SU-DHL-6 (cell line): Measurements from ENCODE around the gene SPATA20.

ENCODE experiments used
- H2AFZ ChIP-seq: fragments of 200-600 bp; sonication (generic); 2 replicates; pipeline ENCODE4 v1.6.1; 2014; ENCODE audit warnings: low read depth, mild to moderate bottlenecking, moderate library complexity, mixed read lengths, antibody characterized with exemption, low read length; ENCODE audit not compliant: severe bottlenecking
- H3F3A ChIP-seq: fragments of 200-600 bp; shearing (Covaris generic); 2 replicates; pipeline ENCODE4 v1.6.0; 2016; ENCODE audit warnings: antibody characterized with exemption, mild to moderate bottlenecking; ENCODE audit not compliant: insufficient read depth
- H3K27ac ChIP-seq: fragments of 200-600 bp; sonication (generic); 2 replicates; pipeline ENCODE4 v1.5.1; 2016; ENCODE audit warnings: low read depth, mild to moderate bottlenecking, low read length, moderate library complexity, mixed read lengths
- H3K27me3 ChIP-seq: fragments of 200-600 bp; sonication (generic), shearing (Covaris generic); 2 replicates; pipeline ENCODE4 v1.6.0; 2014; ENCODE audit warnings: mild to moderate bottlenecking, low read length
- H3K36me3 ChIP-seq: fragments of 200-600 bp; sonication (generic); 2 replicates; pipeline ENCODE4 v1.6.1; 2014; ENCODE audit warnings: mild to moderate bottlenecking, low read length, mixed read lengths
- H3K4me2 ChIP-seq: fragments of 300-600, 200-600 bp; shearing (Covaris generic), sonication (generic); 2 replicates; pipeline ENCODE4 v1.6.0; 2014; ENCODE audit warnings: low read length, low read depth, mild to moderate bottlenecking; ENCODE audit not compliant: poor library complexity, severe bottlenecking
- H3K4me3 ChIP-seq: fragments of 200-600 bp; sonication (generic); 2 replicates; pipeline ENCODE4 v1.5.1; 2014; ENCODE audit warnings: antibody characterized with exemption, low read length, mild to moderate bottlenecking, mixed read lengths; ENCODE audit not compliant: insufficient read depth, poor library complexity, severe bottlenecking
- H3K79me2 ChIP-seq: fragments of 200-600 bp; sonication (generic); 2 replicates; pipeline ENCODE4 v1.6.1; 2014; ENCODE audit warnings: mild to moderate bottlenecking, low read length, moderate library complexity; ENCODE audit not compliant: insufficient read depth
- H3K9ac ChIP-seq: fragments of 200-600 bp; sonication (generic); 2 replicates; pipeline ENCODE4 v1.7.0; 2014; ENCODE audit warnings: mild to moderate bottlenecking, low read length
- H3K9me2 ChIP-seq: fragments of 200-600 bp; sonication (generic); replicated peaks from 2 replicates; pipeline ENCODE4 v1.6.1; 2014; ENCODE audit warnings: low read length; ENCODE audit not compliant: insufficient read depth
- H3K9me3 ChIP-seq: fragments of 200-600 bp; sonication (generic); 2 replicates; pipeline ENCODE4 v1.6.1; 2014; ENCODE audit warnings: low read length, mixed read lengths; ENCODE audit not compliant: insufficient read depth
- H4K20me1 ChIP-seq: fragments of 200-600 bp; sonication (generic); 2 replicates; pipeline ENCODE4 v1.6.1; 2014; ENCODE audit warnings: low read depth, mild to moderate bottlenecking, antibody characterized with exemption, low read length, moderate library complexity, mixed read lengths
- CTCF ChIP-seq: fragments of 200-600 bp; sonication (generic); IDR thresholded peaks from one replicate; pipeline ENCODE4 v1.5.1; 2017; ENCODE audit warnings: antibody characterized with exemption, mild to moderate bottlenecking, low read length, moderate library complexity; ENCODE audit not compliant: insufficient read depth, poor library complexity, severe bottlenecking
- EZH2phosphoT487 ChIP-seq: fragments of 200-600 bp; sonication (generic), shearing (Covaris generic); conservative IDR thresholded peaks from 2 replicates; pipeline ENCODE4 v1.6.1; 2018; ENCODE audit warnings: mild to moderate bottlenecking, antibody characterized with exemption, low read length, moderate library complexity, mixed read lengths

Gene SPATA20

GRCh38 chr17:50540560-50541401 lies 6.2 kb upstream of the SPATA20 start:
- Histone ChIP-seq H3K4me3 (no peak overlapping the region), H2AFZ (no peak overlapping the region), H3K9me2 (no peaks in the 10 kb centered on the region), H3K27ac (no peak overlapping the region), H3K9ac (peak overlapping the region; percentile 56; the same call in 1 of the 2 replicates), H3K27me3 (no peaks in the 10 kb centered on the region), H4K20me1 (no peaks in the 10 kb centered on the region), H3K36me3 (no peaks in the 10 kb centered on the region), H3F3A (no peaks in the 10 kb centered on the region), H3K79me2 (no peaks in the 10 kb centered on the region), H3K4me2 (peak overlapping the region; percentile 64), H3K9me3 (no peaks in the 10 kb centered on the region)
- TF ChIP-seq CTCF (no peak), EZH2phosphoT487 (no peak)

GRCh38 chr17:50541402-50541715 lies 5.6 kb upstream of the SPATA20 start:
- H3K9ac ChIP-seq, result peak overlapping the region; percentile 56
- no peaks in the 10 kb centered on the region for H3K79me2 ChIP-seq
- no peaks in the 10 kb centered on the region for H3F3A ChIP-seq
- no peak overlapping the region for H3K27ac ChIP-seq
- no peak for TF ChIP-seq EZH2phosphoT487
- TF ChIP-seq CTCF, result no peak
- peak overlapping the region; percentile 93 for H2AFZ ChIP-seq
- no peaks in the 10 kb centered on the region for H3K9me3 ChIP-seq
- no peaks in the 10 kb centered on the region for H3K36me3 ChIP-seq
- H3K27me3 ChIP-seq, result no peaks in the 10 kb centered on the region
- peak overlapping the region; percentile 64 for H3K4me2 ChIP-seq
- no peaks in the 10 kb centered on the region for H3K9me2 ChIP-seq
- peak overlapping the region; percentile 53 for H3K4me3 ChIP-seq
- H4K20me1 ChIP-seq, result no peaks in the 10 kb centered on the region

- H2AFZ ChIP-seq, result peak overlapping the region; percentile 93
- H3K4me3 ChIP-seq, result peak overlapping the region; percentile 53
- no peaks in the 10 kb centered on the region for H3K79me2 ChIP-seq
- H3K4me2 ChIP-seq, result peak overlapping the region; percentile 64
- H4K20me1 ChIP-seq, result no peaks in the 10 kb centered on the region
- no peaks in the 10 kb centered on the region for H3K9me2 ChIP-seq
- H3K9ac ChIP-seq, result peak overlapping the region; percentile 56
- no peaks in the 10 kb centered on the region for H3K9me3 ChIP-seq
- no peaks in the 10 kb centered on the region for H3K36me3 ChIP-seq
- H3K27ac ChIP-seq, result no peak overlapping the region
- no peaks in the 10 kb centered on the region for H3F3A ChIP-seq
- TF ChIP-seq CTCF, result peak; percentile 23
- no peak for TF ChIP-seq EZH2phosphoT487
- H3K27me3 ChIP-seq, result no peaks in the 10 kb centered on the region
Observed at GRCh38 chr17:50541716-50542688, 5.0 kb upstream of the SPATA20 start.
